ENCODE measurements around the gene BMP6. TPM values are rescaled to one million over a fixed set of nuclear protein-coding genes. Genes with fewer than 3 reads are reported as not detected.

The BMP6 gene
- total RNA-seq (2014; rRNA removed; shearing (Covaris generic)): 0.34 and 0.80 TPM in 2 replicates

- peak; percentile 94 for DNase-seq (ENCODE audit: low read depth)
These were observed at the start of gene BMP6 for GRCh38 chr6:7725849-7726415. BMP6 (plus strand) TSS chr6:7726099; CDS start chr6:7726956, 857 bp downstream.

- DNase-seq (ENCODE audit: low read depth): no peak
These were observed 48.7 kb upstream of the BMP6 start for GRCh38 chr6:7677229-7677628.

GRCh38 chr6:7680393-7681075 is 45.4 kb upstream of the BMP6 start:
- DNase-seq (ENCODE audit: low read depth): no peak

GRCh38 chr6:7681449-7681848 is 44.5 kb upstream of the BMP6 start:
- no peak for DNase-seq (ENCODE audit: low read depth)

GRCh38 chr6:7684076-7684475 is 41.8 kb upstream of the BMP6 start:
- no peak for DNase-seq (ENCODE audit: low read depth)

- no peak for DNase-seq (ENCODE audit: low read depth)
These were observed 41.1 kb upstream of the BMP6 start for GRCh38 chr6:7684843-7685242.

- DNase-seq (ENCODE audit: low read depth): no peak
These were observed 40.6 kb upstream of the BMP6 start for GRCh38 chr6:7685276-7685675.

GRCh38 chr6:7687145-7688111 is 38.5 kb upstream of the BMP6 start:
- DNase-seq (ENCODE audit: low read depth): no peak

- no peak for DNase-seq (ENCODE audit: low read depth)
These were observed 34.9 kb upstream of the BMP6 start for GRCh38 chr6:7691021-7691420.

- peak; percentile 91 for DNase-seq (ENCODE audit: low read depth)
These were observed 34.0 kb upstream of the BMP6 start for GRCh38 chr6:7691675-7692452.

- DNase-seq (ENCODE audit: low read depth): no peak
These were observed 33.5 kb upstream of the BMP6 start for GRCh38 chr6:7692453-7692784.

GRCh38 chr6:7693827-7694226 is 32.1 kb upstream of the BMP6 start:
- no peak for DNase-seq (ENCODE audit: low read depth)

- no peak for DNase-seq (ENCODE audit: low read depth)
These were observed 29.8 kb upstream of the BMP6 start for GRCh38 chr6:7696061-7696460.

- peak; percentile 23 for DNase-seq (ENCODE audit: low read depth)
These were observed 28.5 kb upstream of the BMP6 start for GRCh38 chr6:7697432-7697819.

- peak; percentile 77 for DNase-seq (ENCODE audit: low read depth)
These were observed 27.9 kb upstream of the BMP6 start for GRCh38 chr6:7697820-7698623.

GRCh38 chr6:7701212-7701834 is 24.6 kb upstream of the BMP6 start:
- no peak for DNase-seq (ENCODE audit: low read depth)

- DNase-seq (ENCODE audit: low read depth): no peak
These were observed 22.7 kb upstream of the BMP6 start for GRCh38 chr6:7703148-7703680.

- no peak for DNase-seq (ENCODE audit: low read depth)
These were observed 20.4 kb upstream of the BMP6 start for GRCh38 chr6:7705483-7705882.

GRCh38 chr6:7706269-7706668 is 19.6 kb upstream of the BMP6 start:
- DNase-seq (ENCODE audit: low read depth): no peak

GRCh38 chr6:7707787-7708186 is 18.1 kb upstream of the BMP6 start:
- peak; percentile 49 for DNase-seq (ENCODE audit: low read depth)

All from Daoy (cell line).